ENCODE data around the gene ONECUT3.

DNA sequence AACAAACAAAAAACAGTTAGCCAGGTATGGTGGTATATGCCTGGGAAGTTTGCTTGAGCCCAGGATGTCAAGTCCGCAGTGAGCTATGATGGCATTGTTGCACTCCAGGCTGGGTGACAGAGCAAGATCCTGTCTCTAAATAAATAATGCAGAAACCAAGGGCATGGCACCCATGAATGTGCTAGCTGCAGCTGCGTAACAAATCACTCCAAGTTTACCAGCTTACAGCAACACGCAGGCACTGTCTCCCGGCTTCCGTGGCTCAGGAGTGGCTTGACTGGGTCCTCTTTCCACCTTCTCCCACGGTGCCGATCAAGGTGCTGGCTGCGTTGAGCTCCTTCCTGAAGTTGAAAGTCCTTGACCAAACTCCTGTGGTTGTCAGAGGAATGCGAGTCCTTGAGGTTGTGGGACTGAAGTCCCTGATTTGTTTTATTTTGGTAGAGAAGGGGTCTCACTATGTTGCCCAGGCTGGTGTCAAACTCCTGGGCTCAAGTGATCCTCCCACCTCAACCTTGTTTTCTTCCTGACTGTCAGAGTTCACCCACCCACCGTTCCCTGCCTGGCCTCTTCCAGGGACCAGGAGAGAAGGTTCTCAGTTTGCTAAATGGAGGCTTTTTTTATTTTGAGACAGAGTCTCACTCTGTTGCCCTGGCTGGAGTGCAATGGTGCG lies 13.2 kb upstream of the ONECUT3 start:
- TF ChIP-seq, protein P1, sequence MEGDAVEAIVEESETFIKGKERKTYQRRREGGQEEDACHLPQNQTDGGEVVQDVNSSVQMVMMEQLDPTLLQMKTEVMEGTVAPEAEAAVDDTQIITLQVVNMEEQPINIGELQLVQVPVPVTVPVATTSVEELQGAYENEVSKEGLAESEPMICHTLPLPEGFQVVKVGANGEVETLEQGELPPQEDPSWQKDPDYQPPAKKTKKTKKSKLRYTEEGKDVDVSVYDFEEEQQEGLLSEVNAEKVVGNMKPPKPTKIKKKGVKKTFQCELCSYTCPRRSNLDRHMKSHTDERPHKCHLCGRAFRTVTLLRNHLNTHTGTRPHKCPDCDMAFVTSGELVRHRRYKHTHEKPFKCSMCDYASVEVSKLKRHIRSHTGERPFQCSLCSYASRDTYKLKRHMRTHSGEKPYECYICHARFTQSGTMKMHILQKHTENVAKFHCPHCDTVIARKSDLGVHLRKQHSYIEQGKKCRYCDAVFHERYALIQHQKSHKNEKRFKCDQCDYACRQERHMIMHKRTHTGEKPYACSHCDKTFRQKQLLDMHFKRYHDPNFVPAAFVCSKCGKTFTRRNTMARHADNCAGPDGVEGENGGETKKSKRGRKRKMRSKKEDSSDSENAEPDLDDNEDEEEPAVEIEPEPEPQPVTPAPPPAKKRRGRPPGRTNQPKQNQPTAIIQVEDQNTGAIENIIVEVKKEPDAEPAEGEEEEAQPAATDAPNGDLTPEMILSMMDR (IDR thresholded peaks at IDR 0.05; ENCODE audit: low read depth, low read length, missing input control) = no peak
- TF ChIP-seq, protein P2, sequence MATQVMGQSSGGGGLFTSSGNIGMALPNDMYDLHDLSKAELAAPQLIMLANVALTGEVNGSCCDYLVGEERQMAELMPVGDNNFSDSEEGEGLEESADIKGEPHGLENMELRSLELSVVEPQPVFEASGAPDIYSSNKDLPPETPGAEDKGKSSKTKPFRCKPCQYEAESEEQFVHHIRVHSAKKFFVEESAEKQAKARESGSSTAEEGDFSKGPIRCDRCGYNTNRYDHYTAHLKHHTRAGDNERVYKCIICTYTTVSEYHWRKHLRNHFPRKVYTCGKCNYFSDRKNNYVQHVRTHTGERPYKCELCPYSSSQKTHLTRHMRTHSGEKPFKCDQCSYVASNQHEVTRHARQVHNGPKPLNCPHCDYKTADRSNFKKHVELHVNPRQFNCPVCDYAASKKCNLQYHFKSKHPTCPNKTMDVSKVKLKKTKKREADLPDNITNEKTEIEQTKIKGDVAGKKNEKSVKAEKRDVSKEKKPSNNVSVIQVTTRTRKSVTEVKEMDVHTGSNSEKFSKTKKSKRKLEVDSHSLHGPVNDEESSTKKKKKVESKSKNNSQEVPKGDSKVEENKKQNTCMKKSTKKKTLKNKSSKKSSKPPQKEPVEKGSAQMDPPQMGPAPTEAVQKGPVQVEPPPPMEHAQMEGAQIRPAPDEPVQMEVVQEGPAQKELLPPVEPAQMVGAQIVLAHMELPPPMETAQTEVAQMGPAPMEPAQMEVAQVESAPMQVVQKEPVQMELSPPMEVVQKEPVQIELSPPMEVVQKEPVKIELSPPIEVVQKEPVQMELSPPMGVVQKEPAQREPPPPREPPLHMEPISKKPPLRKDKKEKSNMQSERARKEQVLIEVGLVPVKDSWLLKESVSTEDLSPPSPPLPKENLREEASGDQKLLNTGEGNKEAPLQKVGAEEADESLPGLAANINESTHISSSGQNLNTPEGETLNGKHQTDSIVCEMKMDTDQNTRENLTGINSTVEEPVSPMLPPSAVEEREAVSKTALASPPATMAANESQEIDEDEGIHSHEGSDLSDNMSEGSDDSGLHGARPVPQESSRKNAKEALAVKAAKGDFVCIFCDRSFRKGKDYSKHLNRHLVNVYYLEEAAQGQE (IDR thresholded peaks at IDR 0.05) = no peak
- TF ChIP-seq TAF1 (conservative IDR thresholded peaks at IDR 0.05) (no peak), EGR1 (IDR thresholded peaks at IDR 0.05; ENCODE audit: low read depth in 2 of 2) (no peak), HNF4A (conservative IDR thresholded peaks at IDR 0.05) (no peak), FOXA2 (IDR thresholded peaks at IDR 0.05) (no peak), GABPA (IDR thresholded peaks at IDR 0.05 in 1 of 2, conservative IDR thresholded peaks at IDR 0.05 in 1 of 2) (no peak), YY1 (IDR thresholded peaks at IDR 0.05) (no peak)
- TF ChIP-seq, protein P3, sequence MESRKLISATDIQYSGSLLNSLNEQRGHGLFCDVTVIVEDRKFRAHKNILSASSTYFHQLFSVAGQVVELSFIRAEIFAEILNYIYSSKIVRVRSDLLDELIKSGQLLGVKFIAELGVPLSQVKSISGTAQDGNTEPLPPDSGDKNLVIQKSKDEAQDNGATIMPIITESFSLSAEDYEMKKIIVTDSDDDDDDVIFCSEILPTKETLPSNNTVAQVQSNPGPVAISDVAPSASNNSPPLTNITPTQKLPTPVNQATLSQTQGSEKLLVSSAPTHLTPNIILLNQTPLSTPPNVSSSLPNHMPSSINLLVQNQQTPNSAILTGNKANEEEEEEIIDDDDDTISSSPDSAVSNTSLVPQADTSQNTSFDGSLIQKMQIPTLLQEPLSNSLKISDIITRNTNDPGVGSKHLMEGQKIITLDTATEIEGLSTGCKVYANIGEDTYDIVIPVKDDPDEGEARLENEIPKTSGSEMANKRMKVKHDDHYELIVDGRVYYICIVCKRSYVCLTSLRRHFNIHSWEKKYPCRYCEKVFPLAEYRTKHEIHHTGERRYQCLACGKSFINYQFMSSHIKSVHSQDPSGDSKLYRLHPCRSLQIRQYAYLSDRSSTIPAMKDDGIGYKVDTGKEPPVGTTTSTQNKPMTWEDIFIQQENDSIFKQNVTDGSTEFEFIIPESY (IDR thresholded peaks at IDR 0.05) = no peak
- TF ChIP-seq, protein P4, sequence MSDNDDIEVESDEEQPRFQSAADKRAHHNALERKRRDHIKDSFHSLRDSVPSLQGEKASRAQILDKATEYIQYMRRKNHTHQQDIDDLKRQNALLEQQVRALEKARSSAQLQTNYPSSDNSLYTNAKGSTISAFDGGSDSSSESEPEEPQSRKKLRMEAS (IDR thresholded peaks at IDR 0.05) = no peak
- TF ChIP-seq, protein P5, sequence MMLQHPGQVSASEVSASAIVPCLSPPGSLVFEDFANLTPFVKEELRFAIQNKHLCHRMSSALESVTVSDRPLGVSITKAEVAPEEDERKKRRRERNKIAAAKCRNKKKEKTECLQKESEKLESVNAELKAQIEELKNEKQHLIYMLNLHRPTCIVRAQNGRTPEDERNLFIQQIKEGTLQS (IDR thresholded peaks at IDR 0.05) = no peak

Measured in liver (tissue), 3 donors.